Measurements from ENCODE around the gene CEP55. TPM values are rescaled to one million over a fixed set of nuclear protein-coding genes. Genes with fewer than 3 reads are reported as not detected.

Gene CEP55
- total and polyA plus RNA-seq, 4 donors, result under 0.01 to 4.1 (median 0.46) TPM

DNA sequence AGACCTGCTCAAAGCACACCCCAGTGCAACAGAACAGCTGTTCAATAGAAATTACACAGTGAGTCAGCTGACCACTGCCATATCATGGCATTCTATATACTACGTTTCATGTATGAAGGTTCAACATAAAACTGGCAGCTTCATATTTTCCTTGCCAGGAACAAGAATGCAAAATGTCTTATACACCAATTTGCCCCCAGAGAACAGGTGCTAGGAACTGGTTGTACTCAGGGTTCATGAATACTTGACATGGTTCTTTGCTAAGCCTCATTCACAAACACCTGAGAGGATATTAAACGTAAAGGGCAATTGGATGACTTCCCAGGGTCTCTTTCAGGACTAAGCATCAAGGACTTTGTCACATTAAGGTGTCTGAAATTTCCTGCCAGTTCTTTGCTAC, 21.2 kb upstream of the CEP55 start:
- Histone ChIP-seq H3K27me3 (ENCODE audit: control insufficient read depth in 4 of 4, insufficient read depth in 4 of 4, low read length in 3 of 4) (no peaks in the 10 kb centered on the region), H3K9ac (ENCODE audit: low read depth in 1 of 2, low read length in 2 of 2) (no peak overlapping the region), H3K4me3 (ENCODE audit: low read depth in 1 of 3, low read length in 3 of 3) (no peak overlapping the region), H3K4me1 (ENCODE audit: control insufficient read depth in 4 of 4, insufficient read depth in 4 of 4, low read length in 3 of 4) (peaks cover 0 to 5% (median 0%) of the 10 kb centered on the region in 4 donors), H3K9me3 (ENCODE audit: control insufficient read depth in 4 of 4, low read length in 3 of 4) (no peaks in the 10 kb centered on the region), H3K36me3 (ENCODE audit: control insufficient read depth in 4 of 4, insufficient read depth in 3 of 4, low read depth in 1 of 4, low read length in 3 of 4) (no peaks in the 10 kb centered on the region), H3K27ac (ENCODE audit: low read depth in 1 of 2, low read length in 2 of 2) (no peak overlapping the region)
- no peak for DNase-seq (ENCODE audit: low spot score)
- 65% methylated on average over 2 of the region's 2 CpGs for WGBS
- TF ChIP-seq YY1 (IDR thresholded peaks at IDR 0.05) (no peak), RXRA (IDR thresholded peaks at IDR 0.05) (no peak), RAD21 (IDR thresholded peaks at IDR 0.05) (no peak), REST (IDR thresholded peaks at IDR 0.05) (no peak), GABPA (IDR thresholded peaks at IDR 0.05 in 1 of 2, conservative IDR thresholded peaks at IDR 0.05 in 1 of 2) (no peak), SP1 (IDR thresholded peaks at IDR 0.05) (no peak), FOXA2 (IDR thresholded peaks at IDR 0.05) (no peak)
- TF ChIP-seq, protein P1, sequence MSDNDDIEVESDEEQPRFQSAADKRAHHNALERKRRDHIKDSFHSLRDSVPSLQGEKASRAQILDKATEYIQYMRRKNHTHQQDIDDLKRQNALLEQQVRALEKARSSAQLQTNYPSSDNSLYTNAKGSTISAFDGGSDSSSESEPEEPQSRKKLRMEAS (IDR thresholded peaks at IDR 0.05), result no peak
- TF ChIP-seq, protein P2, sequence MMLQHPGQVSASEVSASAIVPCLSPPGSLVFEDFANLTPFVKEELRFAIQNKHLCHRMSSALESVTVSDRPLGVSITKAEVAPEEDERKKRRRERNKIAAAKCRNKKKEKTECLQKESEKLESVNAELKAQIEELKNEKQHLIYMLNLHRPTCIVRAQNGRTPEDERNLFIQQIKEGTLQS (IDR thresholded peaks at IDR 0.05), result no peak
- TF ChIP-seq, protein P3, sequence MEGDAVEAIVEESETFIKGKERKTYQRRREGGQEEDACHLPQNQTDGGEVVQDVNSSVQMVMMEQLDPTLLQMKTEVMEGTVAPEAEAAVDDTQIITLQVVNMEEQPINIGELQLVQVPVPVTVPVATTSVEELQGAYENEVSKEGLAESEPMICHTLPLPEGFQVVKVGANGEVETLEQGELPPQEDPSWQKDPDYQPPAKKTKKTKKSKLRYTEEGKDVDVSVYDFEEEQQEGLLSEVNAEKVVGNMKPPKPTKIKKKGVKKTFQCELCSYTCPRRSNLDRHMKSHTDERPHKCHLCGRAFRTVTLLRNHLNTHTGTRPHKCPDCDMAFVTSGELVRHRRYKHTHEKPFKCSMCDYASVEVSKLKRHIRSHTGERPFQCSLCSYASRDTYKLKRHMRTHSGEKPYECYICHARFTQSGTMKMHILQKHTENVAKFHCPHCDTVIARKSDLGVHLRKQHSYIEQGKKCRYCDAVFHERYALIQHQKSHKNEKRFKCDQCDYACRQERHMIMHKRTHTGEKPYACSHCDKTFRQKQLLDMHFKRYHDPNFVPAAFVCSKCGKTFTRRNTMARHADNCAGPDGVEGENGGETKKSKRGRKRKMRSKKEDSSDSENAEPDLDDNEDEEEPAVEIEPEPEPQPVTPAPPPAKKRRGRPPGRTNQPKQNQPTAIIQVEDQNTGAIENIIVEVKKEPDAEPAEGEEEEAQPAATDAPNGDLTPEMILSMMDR (IDR thresholded peaks at IDR 0.05; ENCODE audit: low read depth, low read length, missing input control), result no peak

- no peaks in the 10 kb centered on the region for H3K27me3 ChIP-seq (ENCODE audit: control insufficient read depth in 4 of 4, insufficient read depth in 4 of 4, low read length in 3 of 4)
- no peaks in the 10 kb centered on the region for H3K36me3 ChIP-seq (ENCODE audit: control insufficient read depth in 4 of 4, insufficient read depth in 3 of 4, low read depth in 1 of 4, low read length in 3 of 4)
- H3K4me1 ChIP-seq (ENCODE audit: control insufficient read depth in 4 of 4, insufficient read depth in 4 of 4, low read length in 3 of 4), result peaks cover 0 to 5% (median 0%) of the 10 kb centered on the region in 4 donors
- WGBS, result 70% methylated on average over 2 of the region's 2 CpGs
- H3K9me3 ChIP-seq (ENCODE audit: control insufficient read depth in 4 of 4, low read length in 3 of 4), result no peaks in the 10 kb centered on the region
- no peak overlapping the region for H3K27ac ChIP-seq (ENCODE audit: low read depth in 1 of 2, low read length in 2 of 2)
- H3K9ac ChIP-seq (ENCODE audit: low read depth in 1 of 2, low read length in 2 of 2), result no peak overlapping the region
- DNase-seq (ENCODE audit: low spot score), result no peak
- TF ChIP-seq YY1 (IDR thresholded peaks at IDR 0.05) (no peak), NR2F2 (IDR thresholded peaks at IDR 0.05) (no peak), TAF1 (conservative IDR thresholded peaks at IDR 0.05) (no peak), RXRA (IDR thresholded peaks at IDR 0.05) (no peak), EGR1 (IDR thresholded peaks at IDR 0.05; ENCODE audit: low read depth in 2 of 2) (no peak), FOXA2 (IDR thresholded peaks at IDR 0.05) (no peak), RAD21 (IDR thresholded peaks at IDR 0.05) (no peak), GABPA (IDR thresholded peaks at IDR 0.05 in 1 of 2, conservative IDR thresholded peaks at IDR 0.05 in 1 of 2) (no peak), FOXA1 (IDR thresholded peaks at IDR 0.05) (no peak), REST (IDR thresholded peaks at IDR 0.05) (no peak)
- H3K4me3 ChIP-seq (ENCODE audit: low read depth in 1 of 3, low read length in 3 of 3), result no peak overlapping the region
Measured at GRCh38 chr10:93475871-93476270, 20.5 kb upstream of the CEP55 start.
